OCI-LY1 (cell line): ENCODE data around the gene RCAN2.

Source experiments
- H2AFZ ChIP-seq: fragments of 200-600 bp; sonication (generic), shearing (Covaris generic); 2 replicates; pipeline ENCODE4 v1.6.0; 2014; ENCODE audit warnings: antibody characterized with exemption, mild to moderate bottlenecking, low read length
- H3F3A ChIP-seq: fragments of 200-600 bp; sonication (generic), shearing (Covaris generic); 2 replicates; pipeline ENCODE4 v1.6.0; 2014; ENCODE audit warnings: mild to moderate bottlenecking, antibody characterized with exemption, low read length, moderate library complexity; ENCODE audit not compliant: insufficient read depth
- H3K27ac ChIP-seq: fragments of 200-600 bp; sonication (generic); 2 replicates; pipeline ENCODE4 v1.5.1; 2014; ENCODE audit warnings: low read length, mixed run types, mild to moderate bottlenecking, low read depth; ENCODE audit not compliant: poor library complexity, severe bottlenecking
- H3K27me3 ChIP-seq: fragments of 200-600 bp; sonication (generic); 2 replicates; pipeline ENCODE4 v1.6.0; 2014; ENCODE audit warnings: antibody characterized with exemption, mild to moderate bottlenecking, low read length, moderate library complexity; ENCODE audit not compliant: insufficient read depth
- H3K36me3 ChIP-seq: fragments of 200-600 bp; sonication (generic); 2 replicates; pipeline ENCODE4 v1.6.1; 2014; ENCODE audit warnings: mild to moderate bottlenecking, antibody characterized with exemption, low read length, moderate library complexity, mixed read lengths; ENCODE audit not compliant: insufficient read depth
- H3K4me1 ChIP-seq: fragments of 200-600 bp; sonication (generic); 2 replicates; pipeline ENCODE4 v1.5.1; 2014; ENCODE audit warnings: mild to moderate bottlenecking, low read length, moderate library complexity; ENCODE audit not compliant: insufficient read depth, severe bottlenecking
- H3K4me2 ChIP-seq: fragments of 200-600 bp; sonication (generic), shearing (Covaris generic); 2 replicates; pipeline ENCODE4 v1.6.1; 2014; ENCODE audit warnings: low read length
- H3K4me3 ChIP-seq: fragments of 200-600 bp; sonication (generic); 2 replicates; pipeline ENCODE4 v1.5.1; 2014; ENCODE audit warnings: low read length, low read depth, mild to moderate bottlenecking, mixed read lengths; ENCODE audit not compliant: poor library complexity, severe bottlenecking
- H3K79me2 ChIP-seq: fragments of 200-600 bp; shearing (Covaris generic); 2 replicates; pipeline ENCODE4 v1.6.1; 2016; ENCODE audit warnings: mixed run types, low read length, mixed read lengths; ENCODE audit not compliant: insufficient read depth
- H3K9ac ChIP-seq: fragments of 200-600 bp; sonication (generic), shearing (Covaris generic); 2 replicates; pipeline ENCODE4 v1.6.1; 2014; ENCODE audit warnings: mild to moderate bottlenecking, low read length, mixed read lengths
- H3K9me2 ChIP-seq: fragments of 200-600 bp; sonication (generic), shearing (Covaris generic); 2 replicates; pipeline ENCODE4 v1.6.1; 2014; ENCODE audit warnings: low read depth, mild to moderate bottlenecking, low read length, mixed read lengths
- H3K9me3 ChIP-seq: fragments of 200-600 bp; shearing (Covaris generic); 2 replicates; pipeline ENCODE4 v1.6.1; 2014; ENCODE audit warnings: low read length, mixed read lengths
- H4K20me1 ChIP-seq: fragments of 200-600 bp; sonication (generic), shearing (Covaris generic); 2 replicates; pipeline ENCODE4 v1.6.0; 2016; ENCODE audit warnings: mild to moderate bottlenecking, low read length; ENCODE audit not compliant: insufficient read depth
- CTCF ChIP-seq: fragments of 200-600 bp; sonication (generic), shearing (Covaris generic); IDR thresholded peaks from 2 replicates; pipeline ENCODE4 v1.5.1; 2017; ENCODE audit warnings: mild to moderate bottlenecking, antibody characterized with exemption, low read length, moderate library complexity, mixed read lengths
- EZH2 ChIP-seq: fragments of 200-600 bp; sonication (generic), shearing (Covaris generic); IDR thresholded peaks from 2 replicates; pipeline ENCODE4 v1.8.0; 2017; ENCODE audit warnings: borderline replicate concordance, mixed run types, mild to moderate bottlenecking, antibody characterized with exemption, low read length, moderate library complexity, mixed read lengths

RCAN2 gene

GRCh38 chr6:46293641-46294316 is 197.5 kb downstream of the RCAN2 start:
- TF ChIP-seq EZH2 (no peak), CTCF (no peak)
- H3K4me3 ChIP-seq, result no peak overlapping the region
- H3F3A ChIP-seq, result no peaks in the 10 kb centered on the region
- no peaks in the 10 kb centered on the region for H3K4me1 ChIP-seq
- H3K4me2 ChIP-seq, result no peak overlapping the region
- no peaks in the 10 kb centered on the region for H3K9me3 ChIP-seq
- no peaks in the 10 kb centered on the region for H3K79me2 ChIP-seq
- H3K9ac ChIP-seq, result no peak overlapping the region
- no peaks in the 10 kb centered on the region for H3K9me2 ChIP-seq
- no peak overlapping the region for H3K27ac ChIP-seq
- H2AFZ ChIP-seq, result no peak overlapping the region
- no peaks in the 10 kb centered on the region for H3K36me3 ChIP-seq
- no peaks in the 10 kb centered on the region for H4K20me1 ChIP-seq
- no peaks in the 10 kb centered on the region for H3K27me3 ChIP-seq

- Histone ChIP-seq H3K27me3 (no peaks in the 10 kb centered on the region), H3K4me3 (no peak overlapping the region), H3K9me3 (no peaks in the 10 kb centered on the region), H4K20me1 (no peaks in the 10 kb centered on the region), H3K27ac (no peak overlapping the region), H3F3A (no peaks in the 10 kb centered on the region), H3K79me2 (no peaks in the 10 kb centered on the region), H3K36me3 (no peaks in the 10 kb centered on the region), H3K9ac (no peak overlapping the region), H3K4me2 (no peak overlapping the region), H2AFZ (no peak overlapping the region), H3K9me2 (no peaks in the 10 kb centered on the region), H3K4me1 (no peaks in the 10 kb centered on the region)
- no peak for TF ChIP-seq EZH2
- no peak for TF ChIP-seq CTCF
Measured at GRCh38 chr6:46291880-46292279, 199.4 kb downstream of the RCAN2 start.

GRCh38 chr6:46291275-46291633 is 200.0 kb downstream of the RCAN2 start:
- H3K9me3 ChIP-seq, result no peaks in the 10 kb centered on the region
- no peak overlapping the region for H2AFZ ChIP-seq
- H3K4me3 ChIP-seq, result no peak overlapping the region
- no peaks in the 10 kb centered on the region for H3K36me3 ChIP-seq
- no peak for TF ChIP-seq CTCF
- no peak for TF ChIP-seq EZH2
- H3K27me3 ChIP-seq, result no peaks in the 10 kb centered on the region
- no peaks in the 10 kb centered on the region for H3F3A ChIP-seq
- no peak overlapping the region for H3K27ac ChIP-seq
- H3K79me2 ChIP-seq, result no peaks in the 10 kb centered on the region
- no peaks in the 10 kb centered on the region for H3K9me2 ChIP-seq
- H3K4me1 ChIP-seq, result no peaks in the 10 kb centered on the region
- no peak overlapping the region for H3K4me2 ChIP-seq
- H4K20me1 ChIP-seq, result no peaks in the 10 kb centered on the region
- H3K9ac ChIP-seq, result no peak overlapping the region
